ENCODE results near the gene FAU. TPM values are rescaled to one million over a fixed set of nuclear protein-coding genes. Genes with fewer than 3 reads are reported as not detected.
A peak's percentile ranks its signal among the peaks of the same experiment; 100 is the strongest.

Gene FAU
- total and polyA plus RNA-seq, 9 donors, result 1,053 to 2,272 (median 1,798) TPM

GRCh38 chr11:65108469-65109123 is 13.3 kb downstream of the FAU start:
- no peak overlapping the region for H3K4me3 ChIP-seq
- no peaks in the 10 kb centered on the region for H3K27me3 ChIP-seq
- H3K4me1 ChIP-seq (ENCODE audit: insufficient read depth), result peaks cover 28% of the 10 kb centered on the region
- no peak overlapping the region for H3K27ac ChIP-seq
- TF ChIP-seq CTCF (IDR thresholded peaks at IDR 0.05), result no peak
- TF ChIP-seq EP300 (IDR thresholded peaks at IDR 0.05), result no peak
- no peak for TF ChIP-seq POLR2A (IDR thresholded peaks at IDR 0.05)
- H3K9me3 ChIP-seq, result no peaks in the 10 kb centered on the region
- H3K36me3 ChIP-seq, result no peaks in the 10 kb centered on the region
- intact Hi-C loops (cut with DNase I), result no loop called here
- 90 to 92% (median 91%) methylated on average over 32 to 38 of the region's 38 CpGs for WGBS, 3 donors
- peak in 1 of 5 donors; percentile 42 for DNase-seq

- TF ChIP-seq POLR2A (IDR thresholded peaks at IDR 0.05), result no peak
- no peak for TF ChIP-seq CTCF (IDR thresholded peaks at IDR 0.05)
- no peak for TF ChIP-seq EP300 (IDR thresholded peaks at IDR 0.05)
- no peaks in the 10 kb centered on the region for H3K36me3 ChIP-seq
- no peaks in the 10 kb centered on the region for H3K9me3 ChIP-seq
- H3K27ac ChIP-seq, result no peak overlapping the region
- WGBS, 3 donors, result 87 to 94% (median 89%) methylated on average over 50 to 52 of the region's 52 CpGs
- DNase-seq, result peak in 2 of 5 donors; percentile 43 to 51
- H3K4me1 ChIP-seq (ENCODE audit: insufficient read depth), result peaks cover 24% of the 10 kb centered on the region
- no peaks in the 10 kb centered on the region for H3K27me3 ChIP-seq
- intact Hi-C loops (cut with DNase I), result no loop called here
- H3K4me3 ChIP-seq, result no peak overlapping the region
These were observed 14.0 kb downstream of the FAU start for GRCh38 chr11:65107751-65108468.

GRCh38 chr11:65107078-65107477 is 14.9 kb downstream of the FAU start:
- Histone ChIP-seq H3K27me3 (no peaks in the 10 kb centered on the region), H3K4me1 (ENCODE audit: insufficient read depth) (peaks cover 24% of the 10 kb centered on the region), H3K36me3 (no peaks in the 10 kb centered on the region), H3K4me3 (no peak overlapping the region), H3K27ac (no peak overlapping the region), H3K9me3 (no peaks in the 10 kb centered on the region)
- peak in 1 of 5 donors; percentile 22 for DNase-seq
- 91 to 92% (median 91%) methylated on average over 10 to 15 of the region's 15 CpGs for WGBS, 3 donors
- intact Hi-C loops (cut with DNase I), result no loop called here
- TF ChIP-seq CTCF (IDR thresholded peaks at IDR 0.05), result no peak
- TF ChIP-seq EP300 (IDR thresholded peaks at IDR 0.05), result no peak
- TF ChIP-seq POLR2A (IDR thresholded peaks at IDR 0.05), result no peak

- no peaks in the 10 kb centered on the region for H3K9me3 ChIP-seq
- intact Hi-C loops (cut with DNase I), result no loop called here
- peak in 1 of 5 donors; percentile 49 for DNase-seq
- no peak for TF ChIP-seq EP300 (IDR thresholded peaks at IDR 0.05)
- TF ChIP-seq POLR2A (IDR thresholded peaks at IDR 0.05), result no peak
- TF ChIP-seq CTCF (IDR thresholded peaks at IDR 0.05), result no peak
- no peaks in the 10 kb centered on the region for H3K27me3 ChIP-seq
- H3K4me3 ChIP-seq, result no peak overlapping the region
- H3K4me1 ChIP-seq (ENCODE audit: insufficient read depth), result peaks cover 20% of the 10 kb centered on the region
- peak overlapping the region in 1 of 2 donors; percentile 80 for H3K27ac ChIP-seq
- no peaks in the 10 kb centered on the region for H3K36me3 ChIP-seq
- WGBS, 3 donors, result 12 to 26% (median 17%) methylated on average over 4 of the region's 4 CpGs
These were observed 17.3 kb downstream of the FAU start for GRCh38 chr11:65104628-65105027.

Data from ovary (tissue), 9 donors.